ENCODE data around the gene UBE2O. TPM values are rescaled to one million over a fixed set of nuclear protein-coding genes. Genes with fewer than 3 reads are reported as not detected.

The UBE2O gene
- total RNA-seq, 1 experiment from 2014 or later = 68.9 TPM

GRCh38 chr17:76471498-76472257 is 18.7 kb upstream of the UBE2O start:
- Mint-ChIP-seq H3K4me3 (no peak overlapping the region), H3K27me3 (ENCODE audit: low read depth) (no peaks in the 10 kb centered on the region), H3K36me3 (peaks cover 4% of the 10 kb centered on the region; the same call in 1 of the 2 replicates), H3K27ac (no peak overlapping the region), H3K9me3 (no peaks in the 10 kb centered on the region), H3K4me1 (0 out of 2 replicates have a peak, but pooled peaks cover 2% of the 10 kb centered on the region)
- TF ChIP-seq NFE2L1 (CRISPR knock-in tag; IDR thresholded peaks at IDR 0.05) = no peak
- CTCF ChIA-PET = interaction anchor here (1.1 to 1.8 kb wide), 3 partner anchors 13 to 32 kb away, joined by 3 to 6 read pairs (median 5); no protein-coding TSS in a partner anchor
- POLR2A ChIA-PET = no interaction called here
- ATAC-seq (no peak), DNase-seq (ENCODE audit: low spot score) (no peak)

- ATAC-seq (no peak), DNase-seq (ENCODE audit: low spot score) (no peak)
- Mint-ChIP-seq H3K27me3 (ENCODE audit: low read depth) (no peaks in the 10 kb centered on the region), H3K36me3 (peaks cover 4% of the 10 kb centered on the region; the same call in 1 of the 2 replicates), H3K27ac (no peak overlapping the region), H3K4me1 (peaks cover 8% of the 10 kb centered on the region), H3K9me3 (no peaks in the 10 kb centered on the region), H3K4me3 (no peak overlapping the region)
- ChIA-PET CTCF (interaction anchor here (0.7 kb wide), 2 partner anchors 12 to 41 kb away, joined by 3 to 5 read pairs; no protein-coding TSS in a partner anchor), POLR2A (no interaction called here)
- TF ChIP-seq MAX (CRISPR knock-in tag; IDR thresholded peaks at IDR 0.05) (no peak), ZNF121 (CRISPR knock-in tag; IDR thresholded peaks at IDR 0.05) (no peak), RORB (CRISPR knock-in tag; IDR thresholded peaks at IDR 0.05) (no peak), SOX15 (CRISPR knock-in tag; IDR thresholded peaks at IDR 0.05) (no peak), TEAD4 (CRISPR knock-in tag; IDR thresholded peaks at IDR 0.05) (no peak), SP1 (CRISPR knock-in tag; conservative IDR thresholded peaks at IDR 0.05) (no peak), MYBL2 (CRISPR knock-in tag; IDR thresholded peaks at IDR 0.05) (no peak), CREM (CRISPR knock-in tag; IDR thresholded peaks at IDR 0.05) (no peak), AR (CRISPR knock-in tag; IDR thresholded peaks at IDR 0.05) (no peak), ZNF317 (CRISPR knock-in tag; IDR thresholded peaks at IDR 0.05; ENCODE audit: borderline replicate concordance, low read depth) (no peak), ZNF138 (CRISPR knock-in tag; conservative IDR thresholded peaks at IDR 0.05) (no peak), ZNF232 (CRISPR knock-in tag; IDR thresholded peaks at IDR 0.05) (no peak), HMGA2 (CRISPR knock-in tag; IDR thresholded peaks at IDR 0.05) (no peak), CDX4 (CRISPR knock-in tag; IDR thresholded peaks at IDR 0.05; ENCODE audit: borderline replicate concordance) (no peak), NR3C1 (CRISPR knock-in tag; conservative IDR thresholded peaks at IDR 0.05; ENCODE audit: low read depth) (no peak), NR1H2 (CRISPR knock-in tag; IDR thresholded peaks at IDR 0.05) (no peak), IRF2 (CRISPR knock-in tag; IDR thresholded peaks at IDR 0.05; ENCODE audit: borderline replicate concordance, low read depth) (no peak)
These were observed 17.2 kb upstream of the UBE2O start for GRCh38 chr17:76469991-76470739.
